Duodenal mucosa (tissue), 2 donors: Measurements from ENCODE around the gene NEURL4.
"Not testable (repeated sequence)": the region's sequence is repeated elsewhere in the genome, so short reads cannot be mapped to it uniquely, and the experiment has no call there.

Experiments
- H3K27ac ChIP-seq: one replicate; pipeline ENCODE4 v1.7.0; 2013; ENCODE audit warnings: low read depth, low read length
- H3K27me3 ChIP-seq, 2 donors: one replicate each; pipeline ENCODE4 v1.7.0; 2013; ENCODE audit warnings: low read length in 2 of 2, control low read depth in 1 of 2; ENCODE audit not compliant: insufficient read depth in 2 of 2, control insufficient read depth in 1 of 2
- H3K36me3 ChIP-seq, 2 donors: one replicate each; pipeline ENCODE4 v1.7.0; 2013; ENCODE audit warnings: low read length in 2 of 2, control low read depth in 1 of 2; ENCODE audit not compliant: insufficient read depth in 2 of 2, control insufficient read depth in 1 of 2
- H3K4me1 ChIP-seq, 2 donors: one replicate each; pipeline ENCODE4 v1.7.0; 2013; ENCODE audit warnings: low read length in 2 of 2, control low read depth in 1 of 2; ENCODE audit not compliant: insufficient read depth in 2 of 2, control insufficient read depth in 1 of 2
- H3K4me3 ChIP-seq, 2 donors: one replicate each; pipeline ENCODE4 v1.7.0; 2013; ENCODE audit warnings: low read length in 2 of 2, low read depth in 1 of 2
- H3K9ac ChIP-seq, 2 donors: one replicate each; pipeline ENCODE4 v1.7.0; 2013; ENCODE audit warnings: low read length in 2 of 2, low read depth in 1 of 2
- H3K9me3 ChIP-seq, 2 donors: one replicate each; pipeline ENCODE4 v1.7.0; 2013; ENCODE audit warnings: low read length in 2 of 2, control low read depth in 1 of 2; ENCODE audit not compliant: control insufficient read depth in 1 of 2

NEURL4 gene

GRCh38 chr17:7348478-7349242 is 19.5 kb upstream of the NEURL4 start:
- no peak overlapping the region for H3K4me3 ChIP-seq
- no peak overlapping the region for H3K27ac ChIP-seq
- no peaks in the 10 kb centered on the region for H3K36me3 ChIP-seq
- peaks cover 11 to 30% of the 10 kb centered on the region in 2 donors for H3K4me1 ChIP-seq
- H3K27me3 ChIP-seq: peaks cover 0 to 4% of the 10 kb centered on the region in 2 donors
- H3K9me3 ChIP-seq: no peaks in the 10 kb centered on the region
- no peak overlapping the region for H3K9ac ChIP-seq

GRCh38 chr17:7347630-7348477 is 18.7 kb upstream of the NEURL4 start:
- no peaks in the 10 kb centered on the region for H3K9me3 ChIP-seq
- no peak overlapping the region for H3K27ac ChIP-seq
- no peak overlapping the region for H3K4me3 ChIP-seq
- H3K27me3 ChIP-seq: peaks cover 0 to 4% of the 10 kb centered on the region in 2 donors
- peaks cover 6 to 24% of the 10 kb centered on the region in 2 donors for H3K4me1 ChIP-seq
- no peak overlapping the region for H3K9ac ChIP-seq
- no peaks in the 10 kb centered on the region for H3K36me3 ChIP-seq

GRCh38 chr17:7346761-7347614 is 17.9 kb upstream of the NEURL4 start:
- peaks cover 0 to 4% of the 10 kb centered on the region in 2 donors for H3K27me3 ChIP-seq
- peaks cover 0 to 17% of the 10 kb centered on the region in 2 donors for H3K4me1 ChIP-seq
- H3K4me3 ChIP-seq: no peak overlapping the region
- H3K9me3 ChIP-seq: no peaks in the 10 kb centered on the region
- H3K36me3 ChIP-seq: no peaks in the 10 kb centered on the region
- H3K9ac ChIP-seq: no peak overlapping the region
- H3K27ac ChIP-seq: no peak overlapping the region

GRCh38 chr17:7343250-7343649 is 14.1 kb upstream of the NEURL4 start:
- H3K9me3 ChIP-seq: no peaks in the 10 kb centered on the region
- no peak overlapping the region for H3K9ac ChIP-seq

GRCh38 chr17:7341842-7342241 is 12.7 kb upstream of the NEURL4 start:
- H3K4me3 ChIP-seq: no peak overlapping the region
- H3K36me3 ChIP-seq: no peaks in the 10 kb centered on the region
- H3K27ac ChIP-seq: no peak overlapping the region
- no peak overlapping the region for H3K9ac ChIP-seq
- no peaks in the 10 kb centered on the region for H3K4me1 ChIP-seq
- H3K27me3 ChIP-seq: peaks cover 0 to 5% of the 10 kb centered on the region in 2 donors
- H3K9me3 ChIP-seq: no peaks in the 10 kb centered on the region

More at GRCh38 chr17:7343250-7343649, 14.1 kb upstream of the NEURL4 start:
- Histone ChIP-seq H3K36me3 (no peaks in the 10 kb centered on the region), H3K4me1 (no peaks in the 10 kb centered on the region), H3K4me3 (no peak overlapping the region), H3K27ac (no peak overlapping the region), H3K27me3 (peaks cover 0 to 5% of the 10 kb centered on the region in 2 donors)

- Histone ChIP-seq H3K9ac (no peak overlapping the region), H3K27ac (no peak overlapping the region), H3K9me3 (no peaks in the 10 kb centered on the region), H3K4me3 (no peak overlapping the region), H3K27me3 (peaks cover 0 to 5% of the 10 kb centered on the region in 2 donors), H3K4me1 (peaks cover 0 to 2% of the 10 kb centered on the region in 2 donors), H3K36me3 (no peaks in the 10 kb centered on the region)
Observed at GRCh38 chr17:7340179-7340578, 11.0 kb upstream of the NEURL4 start.

- H3K27ac ChIP-seq, H3K36me3 ChIP-seq, H3K9ac ChIP-seq, H3K27me3 ChIP-seq, H3K4me1 ChIP-seq, H3K9me3 ChIP-seq: not testable (repeated sequence)
- H3K4me3 ChIP-seq: peak overlapping the region in 1 of 2 donors; percentile 61
Observed at GRCh38 chr17:7337600-7337999, 8.5 kb upstream of the NEURL4 start.

GRCh38 chr17:7336240-7337175 is 7.4 kb upstream of the NEURL4 start, which contains the start of gene ACAP1:
Gene ACAP1 (plus strand): TSS chr17:7336529. CDS start chr17:7336735, 206 bp downstream.
- Histone ChIP-seq H3K4me1 (peaks cover 4 to 11% of the 10 kb centered on the region in 2 donors), H3K36me3 (no peaks in the 10 kb centered on the region), H3K9me3 (no peaks in the 10 kb centered on the region), H3K9ac (peak within 1 kb of the TSS; percentile 56 to 62), H3K27me3 (peaks cover 0 to 2% of the 10 kb centered on the region in 2 donors), H3K27ac (no peak within 1 kb of the TSS), H3K4me3 (peak within 1 kb of the TSS; percentile 61 to 64)

GRCh38 chr17:7335765-7336164 is 6.6 kb upstream of the NEURL4 start:
- H3K27ac ChIP-seq, H3K4me3 ChIP-seq, H3K36me3 ChIP-seq, H3K27me3 ChIP-seq, H3K9me3 ChIP-seq, H3K9ac ChIP-seq: not testable (repeated sequence)
- H3K4me1 ChIP-seq: peaks cover 4 to 11% of the 10 kb centered on the region in 2 donors
